ENCODE data around the gene SETD2. TPM values are rescaled to one million over a fixed set of nuclear protein-coding genes. Genes with fewer than 3 reads are reported as not detected.
"Not testable (repeated sequence)": the region's sequence is repeated elsewhere in the genome, so short reads cannot be mapped to it uniquely, and the experiment has no call there.

The SETD2 gene
- polyA plus RNA-seq, 1 donor: 35.8 TPM

GRCh38 chr3:47145272-47145671, 18.6 kb downstream of the SETD2 start:
- DNase-seq: no peak

GRCh38 chr3:47143068-47143467, 20.8 kb downstream of the SETD2 start:
- DNase-seq: no peak

GRCh38 chr3:47142536-47142935, 21.4 kb downstream of the SETD2 start:
- DNase-seq: not testable (repeated sequence)

DNA sequence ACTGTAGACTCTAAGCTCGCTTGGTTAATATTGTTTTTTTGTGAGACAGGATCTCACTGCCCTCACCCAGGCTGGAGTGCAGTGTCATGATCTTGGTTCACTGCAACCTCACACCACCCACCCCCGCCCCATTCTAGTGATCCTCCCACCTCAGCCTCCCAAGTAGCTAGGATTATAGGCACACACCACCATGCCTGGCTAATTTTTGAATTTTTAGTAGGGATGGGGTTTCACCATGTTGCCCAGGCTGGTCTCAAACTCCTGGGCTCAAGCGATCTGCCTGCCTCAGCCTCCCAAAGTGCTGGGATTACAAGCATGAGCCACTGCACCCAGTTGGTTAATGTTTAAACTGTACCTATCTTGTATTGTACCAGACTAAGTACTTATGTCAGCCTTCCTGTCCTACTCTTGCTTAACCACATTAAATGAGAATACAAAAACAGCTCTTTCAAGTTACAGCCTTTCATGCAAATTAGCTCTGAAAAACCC, 22.9 kb downstream of the SETD2 start:
- DNase-seq: not testable (repeated sequence)

DNA sequence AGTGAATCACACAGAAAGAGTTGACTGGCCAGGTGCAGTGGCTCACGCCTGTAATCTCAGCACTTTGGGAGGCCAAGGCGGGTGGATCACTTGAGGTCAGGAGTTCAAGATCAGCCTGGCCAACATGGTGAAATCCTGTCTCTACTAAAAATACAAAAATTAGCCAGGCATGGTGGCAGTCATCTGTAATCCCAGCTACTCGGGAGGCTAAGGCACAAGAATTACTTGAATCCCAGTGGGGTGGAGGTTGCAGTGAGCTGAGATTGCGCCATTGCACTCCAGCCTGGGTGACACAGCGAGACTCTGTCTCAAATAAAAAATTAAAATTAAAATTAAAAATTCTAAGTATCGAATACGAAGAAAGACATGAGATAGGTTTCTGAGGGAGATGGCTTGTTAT, 23.4 kb downstream of the SETD2 start:
- DNase-seq: not testable (repeated sequence)

DNA sequence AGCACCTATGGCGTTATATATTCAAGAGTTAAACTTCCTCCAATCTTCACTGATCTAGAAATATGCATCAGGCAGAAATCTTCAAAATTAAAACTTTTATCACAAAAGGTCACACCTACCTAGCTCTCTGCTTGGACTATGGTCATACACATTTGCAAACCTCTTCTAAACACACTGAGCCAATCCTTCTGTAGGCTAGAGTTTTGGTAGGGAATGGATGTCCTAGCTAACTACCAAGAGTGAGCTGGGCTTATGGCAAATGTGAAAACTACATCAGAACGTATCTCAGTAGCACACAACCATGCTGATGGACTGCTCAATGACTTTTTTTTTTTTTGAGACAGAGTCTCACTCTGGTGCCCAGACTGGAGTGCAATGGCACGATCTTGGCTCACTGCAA, 29.6 kb downstream of the SETD2 start:
- DNase-seq: no peak

GRCh38 chr3:47133641-47134040, 30.3 kb downstream of the SETD2 start:
- DNase-seq: no peak

DNA sequence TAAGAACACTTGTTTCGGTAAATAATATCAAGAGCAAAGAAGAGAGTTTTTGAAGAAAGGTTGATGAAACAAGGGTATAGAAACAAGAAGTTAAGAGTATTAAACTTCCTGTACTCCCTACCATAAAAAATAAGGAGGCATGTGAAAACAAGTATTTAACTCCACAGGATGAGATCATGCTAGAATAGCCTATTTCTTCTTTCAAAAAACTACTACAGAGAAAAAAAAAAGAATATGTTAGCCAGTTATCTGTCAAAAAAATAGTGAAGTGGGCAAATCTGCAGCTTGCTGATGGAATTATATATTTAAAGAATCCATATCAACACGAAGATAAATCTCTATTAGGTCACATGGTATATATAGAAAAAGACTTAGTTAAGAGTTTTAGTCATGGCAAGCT, 33.4 kb downstream of the SETD2 start:
- DNase-seq: no peak

GRCh38 chr3:47128137-47128536, 35.8 kb downstream of the SETD2 start:
- no peak for DNase-seq

GRCh38 chr3:47123857-47124256, 40.1 kb downstream of the SETD2 start:
- DNase-seq: no peak

- DNase-seq: no peak
These were observed 42.5 kb downstream of the SETD2 start for GRCh38 chr3:47121409-47121808.

- DNase-seq: no peak
These were observed 43.8 kb downstream of the SETD2 start for GRCh38 chr3:47120138-47120537.

- DNase-seq: not testable (repeated sequence)
These were observed 44.5 kb downstream of the SETD2 start for GRCh38 chr3:47119387-47119786.

- no peak for DNase-seq
These were observed 46.0 kb downstream of the SETD2 start for GRCh38 chr3:47117807-47118364.

DNA sequence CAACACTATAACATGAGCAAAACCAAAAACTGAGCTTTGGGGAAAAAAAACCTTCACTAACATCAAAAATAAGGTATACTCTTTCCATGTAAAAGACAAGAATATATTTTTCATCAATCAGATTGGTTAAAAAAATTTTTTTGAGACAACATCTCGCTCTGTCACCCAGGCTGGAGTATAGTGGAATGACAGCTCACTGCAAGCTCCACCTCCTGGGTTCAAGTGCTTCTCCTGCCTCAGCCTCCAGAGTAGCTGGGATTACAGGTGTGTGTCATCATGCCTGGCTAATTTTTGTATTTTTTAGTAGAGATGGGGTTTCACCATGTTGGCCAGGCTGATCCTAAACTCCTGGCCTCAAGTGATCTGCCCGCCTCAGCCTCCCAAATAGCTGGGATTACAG, 48.4 kb downstream of the SETD2 start:
- DNase-seq: not testable (repeated sequence)

GRCh38 chr3:47113669-47114365, 50.1 kb downstream of the SETD2 start:
- DNase-seq: no peak

DNA sequence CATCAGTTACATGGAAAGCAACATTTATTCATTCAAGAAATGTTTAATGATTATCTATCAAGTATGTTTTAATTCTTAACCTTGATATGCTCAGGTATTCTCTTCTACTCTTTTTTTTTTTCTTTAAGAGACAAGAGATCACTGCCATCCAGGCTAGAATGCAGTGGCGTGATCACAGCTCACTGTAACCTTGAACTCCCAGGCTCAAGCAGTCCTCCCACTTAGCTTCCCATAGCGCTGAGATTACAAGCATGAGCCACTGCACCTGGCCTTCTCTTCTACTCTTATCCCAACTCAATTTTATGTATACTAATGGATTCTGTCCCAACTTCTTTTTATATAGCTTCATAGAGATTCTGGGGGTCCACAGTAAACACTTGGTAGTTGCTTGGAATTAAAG, 50.9 kb downstream of the SETD2 start:
- DNase-seq: no peak

DNA sequence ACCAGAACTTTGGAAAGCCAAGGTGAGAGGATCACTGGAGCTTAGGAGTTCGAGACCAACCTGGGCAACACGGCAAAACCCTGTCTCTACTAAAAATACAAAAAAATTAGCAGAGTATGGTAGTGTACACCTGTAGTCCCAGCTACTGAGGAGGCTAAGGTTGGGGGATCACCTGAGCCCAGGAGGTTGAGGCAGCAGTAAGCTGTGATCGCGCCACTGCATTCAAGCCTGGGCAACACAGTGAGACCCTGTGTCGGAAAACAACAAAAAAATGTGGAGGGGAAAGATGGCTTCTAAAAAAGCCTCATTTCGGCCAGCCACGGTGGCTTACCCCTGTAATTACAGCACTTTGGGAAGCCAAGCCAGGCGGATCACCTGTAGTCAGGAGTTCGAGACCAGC, 54.5 kb downstream of the SETD2 start:
- DNase-seq: no peak

DNA sequence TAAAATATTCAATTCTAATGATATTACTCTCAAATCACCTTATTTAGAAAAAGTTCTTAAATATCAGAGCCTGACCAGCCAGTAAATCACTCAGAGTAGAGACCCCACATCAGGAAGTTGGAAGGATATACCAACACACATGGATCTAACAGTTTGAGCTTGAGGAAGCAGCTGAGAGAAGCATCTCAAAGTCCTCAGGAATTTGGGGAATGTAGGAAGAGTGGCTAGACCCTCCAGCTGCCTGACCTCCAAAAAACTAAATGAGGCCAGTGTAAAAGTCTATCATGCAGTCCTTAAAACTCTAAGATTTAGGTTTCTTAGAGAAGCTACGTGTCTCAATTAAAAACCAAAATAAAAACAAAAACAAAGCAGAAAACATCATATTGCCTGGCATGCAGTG, 55.4 kb downstream of the SETD2 start:
- no peak for DNase-seq

DNA sequence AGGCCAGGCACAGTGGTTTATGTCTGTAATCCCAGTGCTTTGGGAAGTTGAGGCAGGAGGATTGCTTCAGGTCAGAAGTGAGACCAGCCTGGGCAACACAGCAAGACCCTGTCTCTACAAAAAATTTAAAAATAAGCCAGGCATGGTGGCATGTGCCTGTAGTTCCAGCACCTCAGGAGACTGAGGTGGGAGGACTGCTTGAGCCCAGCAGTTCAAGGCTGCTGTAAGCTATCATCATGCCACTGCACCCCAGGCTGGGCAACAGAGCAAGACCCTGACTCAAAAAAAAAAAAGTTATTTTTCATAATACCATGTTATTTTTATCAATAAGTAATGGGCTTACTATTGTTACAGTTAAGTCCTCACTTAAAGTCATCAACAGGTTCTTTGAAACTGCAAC, 59.7 kb downstream of the SETD2 start:
- DNase-seq: no peak

GRCh38 chr3:47103619-47104018, 60.3 kb downstream of the SETD2 start:
- DNase-seq: no peak

DNA sequence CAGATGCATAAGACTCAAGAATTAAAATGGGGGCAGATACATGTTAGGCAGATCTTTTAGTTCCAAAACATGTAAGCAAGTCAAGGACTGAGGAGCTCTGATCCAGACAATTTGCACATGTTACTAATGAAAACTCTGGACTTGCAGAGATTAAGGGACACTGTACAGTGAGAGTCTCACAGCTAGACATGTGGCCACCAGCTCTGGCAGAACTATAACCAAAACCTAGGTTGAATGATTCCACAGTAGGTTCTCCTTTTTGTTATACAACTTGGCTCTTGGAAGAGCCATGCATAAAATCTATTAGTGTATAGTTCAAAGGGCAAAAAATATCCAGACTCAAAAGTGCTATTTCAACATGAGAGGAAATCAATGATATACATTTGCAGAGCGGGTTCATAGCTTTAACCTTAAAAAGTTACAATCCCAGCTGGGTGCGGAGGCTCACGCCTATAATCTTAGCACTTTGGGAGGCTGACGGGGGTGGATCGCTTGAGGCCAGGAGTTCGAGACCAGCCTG, 61.8 kb downstream of the SETD2 start:
- DNase-seq: no peak

- no peak for DNase-seq
These were observed 65.0 kb downstream of the SETD2 start for GRCh38 chr3:47098910-47099309.

- peak; percentile 3 for DNase-seq
These were observed 66.0 kb downstream of the SETD2 start for GRCh38 chr3:47097864-47098263.
